Erythroblast (primary cell): Measurements from ENCODE around the gene GPC5.

Source experiments
- DNase-seq, 2 experiments: peaks; one replicate each; lab custom pipeline; 2025; lab: John Stamatoyannopoulos, UW
- GATA1 ChIP-seq: IDR thresholded peaks from 2 replicates; pipeline ENCODE4 v1.6.1; 2011; ENCODE audit warnings: low read depth, mild to moderate bottlenecking, control low read depth, low read length, moderate library complexity
- POLR2A ChIP-seq: IDR thresholded peaks from 2 replicates; pipeline ENCODE4 v1.6.1; 2011; ENCODE audit warnings: mild to moderate bottlenecking, low read length

GPC5 gene

DNA sequence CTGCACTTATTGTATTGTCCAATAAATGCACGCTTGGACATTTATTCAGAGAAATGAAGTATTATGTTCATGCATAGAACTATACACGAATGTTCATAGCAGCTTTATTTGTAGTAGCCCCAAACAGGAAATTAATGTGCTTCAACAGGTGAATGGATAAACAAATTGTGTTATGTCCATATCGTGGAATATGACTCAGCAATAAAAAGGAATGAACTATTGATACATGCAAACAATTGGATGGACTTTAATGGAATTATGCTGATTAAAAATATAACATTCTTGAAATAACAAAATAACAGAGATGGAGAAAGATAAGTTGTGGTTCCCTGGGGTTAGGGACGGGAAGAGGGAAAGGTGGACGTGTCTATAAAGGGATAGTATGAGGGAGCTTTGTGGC lies 65.9 kb downstream of the GPC5 start:
- TF ChIP-seq POLR2A (no peak), GATA1 (no peak)
- no peak for DNase-seq

- DNase-seq, result no peak
- TF ChIP-seq GATA1 (no peak), POLR2A (no peak)
Measured at GRCh38 chr13:91467236-91467635, 68.8 kb downstream of the GPC5 start.

GRCh38 chr13:91468301-91468700 lies 69.9 kb downstream of the GPC5 start:
- DNase-seq, result no peak
- no peak for TF ChIP-seq POLR2A
- TF ChIP-seq GATA1, result no peak

DNA sequence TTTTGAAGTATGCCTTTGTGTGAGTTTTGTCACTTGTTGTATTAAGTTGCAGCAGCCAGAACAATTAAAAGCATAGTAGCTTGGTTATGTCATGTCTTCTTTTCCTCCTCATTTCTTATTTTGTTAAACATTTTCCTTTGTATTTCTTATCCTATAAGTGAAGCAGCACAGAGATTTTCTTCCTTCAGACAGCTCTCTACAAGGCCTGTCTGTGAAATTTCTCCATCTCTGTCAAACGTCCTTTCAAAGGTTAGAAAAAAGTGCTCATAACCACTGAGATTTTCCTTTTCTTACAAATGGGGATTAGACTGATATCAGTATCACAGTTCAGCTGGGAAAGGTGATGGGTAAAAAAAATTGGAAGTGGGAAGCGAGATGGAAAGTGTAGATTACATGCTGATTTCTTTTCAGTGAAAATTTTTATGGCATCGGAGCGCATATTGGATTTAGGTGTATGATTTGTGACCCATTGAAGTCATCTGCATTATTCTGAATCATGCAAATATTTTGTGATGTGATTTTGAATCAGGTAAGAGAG lies 71.7 kb downstream of the GPC5 start:
- TF ChIP-seq POLR2A (no peak), GATA1 (no peak)
- DNase-seq, result no peak

- TF ChIP-seq GATA1 (no peak), POLR2A (no peak)
Measured at GRCh38 chr13:91470681-91471080, 72.3 kb downstream of the GPC5 start.

GRCh38 chr13:91482427-91482826 lies 84.0 kb downstream of the GPC5 start:
- DNase-seq, result no peak
- no peak for TF ChIP-seq GATA1
- TF ChIP-seq POLR2A, result no peak

More at GRCh38 chr13:91470681-91471080, 72.3 kb downstream of the GPC5 start:
- no peak for DNase-seq

DNA sequence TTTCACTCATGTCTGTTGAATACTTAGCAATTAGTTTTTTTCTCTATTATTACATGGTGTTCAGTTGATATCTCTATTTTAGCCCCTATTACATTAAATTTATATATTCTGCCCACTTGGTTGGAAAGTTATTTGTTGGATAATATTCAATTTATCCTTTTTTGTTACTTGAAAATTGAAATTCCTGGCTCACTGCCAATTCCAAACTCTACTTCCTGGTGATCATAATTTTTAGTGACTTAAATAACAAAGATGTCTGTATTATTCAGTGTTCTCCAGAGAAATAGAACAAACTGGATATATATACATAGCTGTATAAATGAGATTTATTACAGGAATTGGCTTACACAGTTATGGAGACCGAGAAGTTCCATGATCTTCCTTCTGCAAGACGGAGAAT lies 93.6 kb downstream of the GPC5 start:
- no peak for TF ChIP-seq POLR2A
- no peak for TF ChIP-seq GATA1

DNA sequence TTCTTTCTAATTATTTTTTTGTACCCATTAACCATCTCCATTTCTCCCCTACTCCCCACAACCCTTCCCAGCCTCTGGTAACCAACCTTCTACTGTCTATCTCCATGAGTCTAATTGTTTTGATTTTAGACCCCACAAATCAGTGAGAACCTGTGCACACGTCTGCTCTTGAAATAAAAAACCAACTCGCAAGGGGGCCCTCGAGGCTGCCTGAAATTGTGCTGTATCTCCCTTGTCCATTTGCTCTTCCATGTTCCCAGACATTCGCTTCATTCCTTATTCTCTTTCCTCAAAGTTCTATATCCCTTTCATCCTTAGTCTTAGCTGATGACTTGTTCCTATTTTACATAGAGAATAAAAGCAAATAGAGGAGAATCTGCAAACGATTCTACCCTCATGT lies 95.0 kb downstream of the GPC5 start:
- DNase-seq, result no peak
- no peak for TF ChIP-seq POLR2A
- TF ChIP-seq GATA1, result no peak

More for the DNA sequence above, 93.6 kb downstream of the GPC5 start:
- no peak for DNase-seq

DNA sequence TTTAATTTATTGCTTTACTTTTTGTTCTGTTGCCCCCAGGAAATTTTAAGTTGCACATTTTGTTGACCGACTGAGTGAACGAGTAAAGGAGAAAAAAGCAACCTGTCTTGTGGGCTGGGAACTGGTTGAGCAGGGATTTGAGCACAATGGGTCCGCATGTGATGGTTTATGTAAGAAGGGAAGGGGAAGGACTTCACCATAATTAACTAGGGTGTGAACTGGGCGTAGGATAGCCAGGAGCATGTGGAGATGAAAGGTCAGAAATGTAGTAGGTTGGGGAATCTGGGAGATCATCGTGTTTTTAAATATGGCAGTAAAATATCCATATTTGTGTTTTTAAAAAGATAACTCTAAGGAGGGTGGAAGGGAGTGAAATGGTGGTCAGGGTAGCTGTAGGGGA lies 99.9 kb downstream of the GPC5 start:
- DNase-seq, result no peak
- TF ChIP-seq GATA1 (no peak), POLR2A (no peak)

- TF ChIP-seq GATA1, result no peak
- DNase-seq, result no peak
Measured at GRCh38 chr13:91504216-91504615, 105.8 kb downstream of the GPC5 start.

- TF ChIP-seq POLR2A (no peak), GATA1 (no peak)
- DNase-seq, result no peak
Measured at GRCh38 chr13:91506759-91507158, 108.3 kb downstream of the GPC5 start.

DNA sequence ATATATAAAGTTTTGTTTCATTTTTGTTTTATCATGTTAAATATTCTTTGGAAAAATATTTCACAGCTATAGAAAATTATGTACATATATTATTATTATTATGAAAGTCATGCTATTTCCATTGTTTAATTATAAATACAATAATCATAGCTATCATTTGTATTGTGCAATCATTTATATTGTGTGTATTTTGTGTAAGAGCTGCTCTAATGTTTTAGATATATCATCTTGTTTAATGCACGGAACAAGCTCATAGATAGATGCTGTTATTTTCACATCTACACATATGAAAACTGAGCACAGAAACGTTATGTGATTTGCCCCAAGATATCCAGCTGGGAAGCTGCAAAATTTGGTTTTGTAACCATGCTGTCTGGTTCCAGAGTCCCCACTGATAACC lies 111.6 kb downstream of the GPC5 start:
- no peak for DNase-seq
- TF ChIP-seq POLR2A, result no peak
- no peak for TF ChIP-seq GATA1

GRCh38 chr13:91513790-91514189 lies 115.4 kb downstream of the GPC5 start:
- TF ChIP-seq GATA1 (no peak), POLR2A (no peak)
- DNase-seq, result no peak

- TF ChIP-seq GATA1, result no peak
- TF ChIP-seq POLR2A, result no peak
- no peak for DNase-seq
Measured at GRCh38 chr13:91516799-91517198, 118.4 kb downstream of the GPC5 start.

GRCh38 chr13:91520952-91521351 lies 122.5 kb downstream of the GPC5 start:
- no peak for TF ChIP-seq POLR2A
- no peak for DNase-seq

DNA sequence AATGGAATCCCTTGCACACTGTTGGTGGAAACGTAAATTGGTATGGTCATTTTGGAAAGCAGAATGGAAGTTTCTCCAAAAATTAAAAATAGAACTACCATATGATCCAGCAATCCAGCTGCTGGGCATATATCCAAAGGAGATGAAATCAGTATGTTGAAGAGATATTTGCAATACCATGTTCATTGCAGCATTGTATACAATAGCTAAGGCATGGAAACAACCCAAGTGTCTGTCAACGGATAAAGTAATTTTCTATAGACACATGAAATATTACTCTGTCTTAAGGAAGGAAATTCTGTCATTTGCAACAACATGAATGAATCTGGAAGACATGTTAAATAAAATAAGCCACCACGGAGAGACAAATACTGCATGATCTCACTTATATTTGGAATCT lies 124.7 kb downstream of the GPC5 start:
- TF ChIP-seq GATA1 (no peak), POLR2A (no peak)
- DNase-seq, result no peak
